Fibroblast of pulmonary artery (primary cell): ENCODE results near the gene SULT1C4.
A peak's percentile ranks its signal among the peaks of the same experiment; 100 is the strongest.

Experiments used
- DNase-seq: peaks from one replicate; pipeline ENCODE4 v3.0.0-alpha.2; 2010; ENCODE audit warnings: low read depth
- H3K4me3 ChIP-seq: replicated peaks from 2 replicates; pipeline ENCODE4 v1.5.1; 2011; ENCODE audit warnings: low read depth, mild to moderate bottlenecking, control low read depth, low read length, moderate library complexity
- TF ChIP-seq, protein P1 (sequence below): IDR thresholded peaks from 2 replicates; pipeline ENCODE4 v1.5.1; 2011; ENCODE audit warnings: mild to moderate bottlenecking, control low read depth, low read length, inconsistent platforms; ENCODE audit errors: missing control alignments

The SULT1C4 gene

GRCh38 chr2:108396845-108397244 lies 19.1 kb downstream of the SULT1C4 start:
- TF ChIP-seq, protein P1, sequence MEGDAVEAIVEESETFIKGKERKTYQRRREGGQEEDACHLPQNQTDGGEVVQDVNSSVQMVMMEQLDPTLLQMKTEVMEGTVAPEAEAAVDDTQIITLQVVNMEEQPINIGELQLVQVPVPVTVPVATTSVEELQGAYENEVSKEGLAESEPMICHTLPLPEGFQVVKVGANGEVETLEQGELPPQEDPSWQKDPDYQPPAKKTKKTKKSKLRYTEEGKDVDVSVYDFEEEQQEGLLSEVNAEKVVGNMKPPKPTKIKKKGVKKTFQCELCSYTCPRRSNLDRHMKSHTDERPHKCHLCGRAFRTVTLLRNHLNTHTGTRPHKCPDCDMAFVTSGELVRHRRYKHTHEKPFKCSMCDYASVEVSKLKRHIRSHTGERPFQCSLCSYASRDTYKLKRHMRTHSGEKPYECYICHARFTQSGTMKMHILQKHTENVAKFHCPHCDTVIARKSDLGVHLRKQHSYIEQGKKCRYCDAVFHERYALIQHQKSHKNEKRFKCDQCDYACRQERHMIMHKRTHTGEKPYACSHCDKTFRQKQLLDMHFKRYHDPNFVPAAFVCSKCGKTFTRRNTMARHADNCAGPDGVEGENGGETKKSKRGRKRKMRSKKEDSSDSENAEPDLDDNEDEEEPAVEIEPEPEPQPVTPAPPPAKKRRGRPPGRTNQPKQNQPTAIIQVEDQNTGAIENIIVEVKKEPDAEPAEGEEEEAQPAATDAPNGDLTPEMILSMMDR, result peak; percentile 55
- DNase-seq, result peak; percentile 70
- H3K4me3 ChIP-seq, result no peak overlapping the region

- H3K4me3 ChIP-seq, result no peak overlapping the region
- TF ChIP-seq, protein P1, result no peak
- DNase-seq, result no peak
Measured at GRCh38 chr2:108399479-108399878, 21.7 kb downstream of the SULT1C4 start.

DNA sequence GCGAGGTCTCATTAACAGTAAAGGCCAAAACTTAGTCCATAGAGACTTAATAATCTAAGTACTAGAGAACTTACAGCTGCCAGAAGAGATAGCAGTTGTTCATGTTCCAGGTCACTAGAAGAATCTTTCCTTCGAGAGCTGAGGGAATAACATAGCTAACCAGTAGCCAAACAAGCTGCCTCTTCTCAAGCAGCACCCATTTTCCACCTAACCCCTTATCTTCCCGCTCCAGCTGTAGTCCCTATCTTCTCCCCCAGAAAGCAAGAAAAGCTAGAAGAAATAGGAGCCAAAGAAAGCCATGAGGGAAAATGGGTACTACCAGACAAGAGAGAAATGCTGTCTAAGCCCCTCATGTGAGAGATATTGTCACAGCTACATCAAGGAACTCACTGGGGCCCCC lies 24.0 kb downstream of the SULT1C4 start:
- H3K4me3 ChIP-seq, result no peak overlapping the region
- TF ChIP-seq, protein P1, result no peak
- no peak for DNase-seq

DNA sequence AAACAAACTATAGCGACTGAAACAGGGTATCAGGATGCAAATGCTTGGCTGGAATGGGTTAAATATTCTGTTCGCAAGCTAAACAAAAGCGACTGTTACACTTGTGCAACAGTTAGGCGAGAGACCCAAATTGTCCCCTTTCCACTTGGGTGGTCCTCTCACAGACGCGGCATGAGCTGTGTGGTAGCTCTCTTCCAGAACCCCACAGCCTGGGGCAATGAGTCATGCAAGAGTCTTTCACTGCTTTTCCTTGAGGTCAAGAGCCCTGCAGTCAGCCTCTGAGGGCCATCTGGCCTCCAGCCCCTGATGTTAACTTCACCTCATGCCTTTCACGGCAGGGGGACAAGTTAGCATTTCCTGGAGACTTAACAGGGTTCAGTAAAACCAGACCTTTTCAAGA lies 25.7 kb downstream of the SULT1C4 start:
- H3K4me3 ChIP-seq, result no peak overlapping the region
- peak; percentile 26 for DNase-seq
- TF ChIP-seq, protein P1, result no peak

GRCh38 chr2:108404784-108405397 lies 27.1 kb downstream of the SULT1C4 start:
- H3K4me3 ChIP-seq, result no peak overlapping the region
- DNase-seq, result no peak
- TF ChIP-seq, protein P1, result no peak

GRCh38 chr2:108407864-108408729 lies 30.3 kb downstream of the SULT1C4 start:
- no peak overlapping the region for H3K4me3 ChIP-seq
- TF ChIP-seq, protein P1, result no peak
- no peak for DNase-seq
